ENCODE measurements around the gene CDH5. TPM values are rescaled to one million over a fixed set of nuclear protein-coding genes. Genes with fewer than 3 reads are reported as not detected.

CDH5 gene
- total RNA-seq, 1 donor from 2014 or later, result not detected

Other genes with a start within 250 kb of the CDH5 start
- gene BEAN1, start 60.6 kb downstream of the CDH5 start, total RNA-seq, result not detected in 2 replicates
- 7.3 and 8.4 TPM in 2 replicates for gene TK2, start 183.4 kb downstream of the CDH5 start, total RNA-seq
- gene CKLF, start 185.9 kb downstream of the CDH5 start, total RNA-seq, result 153 and 159 TPM in 2 replicates
- 12.5 and 13.9 TPM in 2 replicates for gene CMTM1, start 199.7 kb downstream of the CDH5 start, total RNA-seq
- gene CMTM2, start 212.8 kb downstream of the CDH5 start, total RNA-seq, result 0.80 and 1.2 TPM in 2 replicates
- 93.1 and 94.1 TPM in 2 replicates for gene CMTM3, start 238.0 kb downstream of the CDH5 start, total RNA-seq

Measured in activated T-helper 1 cell treated with anti-CD3 and anti-CD28 coated beads, Interleukin-12 subunit alpha, Interleukin-12 subunit beta, Interleukin-2, Interleukin-4 antibody, amounts not matched to agents 30 ng/mL and 10 ng/mL and 1 ng/mL, durations not matched to agents 14 hours and 24 hours and 36 hours (primary cell).